Measurements from ENCODE around the gene ASB5.

ASB5 gene

DNA sequence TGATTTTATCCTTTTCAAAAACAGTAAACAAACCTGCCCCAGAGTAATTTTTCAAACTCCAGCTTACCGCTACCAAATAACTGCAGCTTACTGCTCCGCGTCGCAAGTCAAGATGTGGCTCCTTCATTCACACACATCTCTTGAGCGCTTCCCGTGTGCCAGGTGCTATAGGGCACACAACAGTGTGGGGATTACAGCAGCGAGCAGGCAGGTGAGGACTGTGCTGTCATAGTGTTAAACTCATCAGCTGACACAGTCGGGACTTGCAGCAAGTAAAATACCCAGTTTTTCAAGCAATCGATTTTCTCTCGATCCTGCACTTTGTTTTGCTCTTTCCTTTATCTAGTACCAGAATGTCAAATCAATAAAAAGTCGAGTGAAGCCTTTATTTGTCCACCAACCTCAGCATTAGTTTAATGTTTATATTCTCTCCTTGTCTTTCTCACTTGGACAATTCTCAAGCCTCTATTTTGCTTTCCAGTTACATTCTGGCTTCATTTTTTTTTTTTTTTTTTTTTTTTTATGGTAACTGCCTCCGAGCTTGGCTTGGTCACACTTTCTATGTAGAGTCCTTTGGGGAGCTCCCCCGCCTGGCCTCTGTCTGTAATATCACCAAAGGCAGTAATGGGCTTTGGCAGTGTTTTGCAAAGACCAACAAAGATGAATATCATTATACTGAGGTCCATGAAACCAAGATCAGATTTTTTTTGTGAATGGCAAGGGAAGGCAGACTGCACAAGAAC lies 8.3 kb upstream of the ASB5 start:
- peak; percentile 56 for DNase-seq

DNA sequence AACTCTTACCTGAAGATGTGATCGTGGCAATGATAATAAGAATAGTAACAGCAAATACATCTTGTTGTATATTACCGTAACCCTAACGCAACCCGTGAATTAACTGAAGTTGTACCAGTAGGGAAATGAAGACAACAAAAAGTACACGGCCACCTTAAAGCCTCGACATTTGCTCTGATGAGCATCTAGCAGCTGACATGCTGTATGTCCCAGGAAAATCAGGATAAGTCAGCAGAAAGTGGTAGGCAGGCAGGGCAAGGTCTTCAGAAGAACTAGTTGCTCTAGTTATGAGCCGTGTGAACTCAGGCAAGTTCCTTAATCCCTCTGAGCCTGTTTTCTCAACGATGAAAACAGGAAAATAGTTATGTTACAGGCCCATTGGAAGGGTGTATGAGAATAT lies 7.7 kb upstream of the ASB5 start:
- DNase-seq: no peak

DNA sequence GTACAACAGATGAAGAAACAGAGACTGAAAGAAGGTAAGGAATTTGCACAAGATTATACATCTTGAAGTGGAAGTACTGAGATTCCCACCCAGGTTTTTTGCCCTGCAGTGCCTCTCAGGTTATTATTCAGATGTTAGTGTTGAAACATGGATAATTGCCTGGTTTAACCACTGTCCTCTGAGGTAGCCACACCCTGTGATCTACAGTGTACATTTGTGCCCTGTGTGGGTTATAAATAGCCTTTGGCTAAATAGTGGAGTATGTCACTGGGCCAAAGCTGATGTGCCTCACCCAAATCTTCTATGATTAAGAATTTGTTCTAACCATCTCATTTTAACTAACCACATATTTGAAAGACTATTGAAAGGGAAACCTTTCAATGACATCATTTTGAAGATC lies 5.4 kb upstream of the ASB5 start:
- no peak for DNase-seq

DNA sequence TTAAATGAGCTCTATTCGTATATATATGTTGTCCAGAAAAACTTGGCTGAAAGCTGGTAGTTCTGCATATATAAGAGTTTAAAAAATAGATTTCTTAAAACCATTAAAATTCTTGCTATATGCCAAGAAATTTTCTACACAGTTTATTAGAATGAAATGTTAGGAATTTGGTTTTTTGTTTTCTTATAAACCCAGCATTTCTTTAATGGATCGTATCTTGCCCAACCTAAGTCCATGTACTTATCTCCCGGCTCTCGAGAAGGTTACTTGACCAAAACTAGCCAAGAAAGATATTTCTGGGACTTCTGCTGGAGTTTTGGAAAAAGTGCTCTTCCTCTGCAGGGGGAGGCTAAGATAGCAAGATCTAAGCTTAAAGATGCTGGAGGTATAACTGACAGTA lies 4.7 kb upstream of the ASB5 start:
- no peak for DNase-seq

DNA sequence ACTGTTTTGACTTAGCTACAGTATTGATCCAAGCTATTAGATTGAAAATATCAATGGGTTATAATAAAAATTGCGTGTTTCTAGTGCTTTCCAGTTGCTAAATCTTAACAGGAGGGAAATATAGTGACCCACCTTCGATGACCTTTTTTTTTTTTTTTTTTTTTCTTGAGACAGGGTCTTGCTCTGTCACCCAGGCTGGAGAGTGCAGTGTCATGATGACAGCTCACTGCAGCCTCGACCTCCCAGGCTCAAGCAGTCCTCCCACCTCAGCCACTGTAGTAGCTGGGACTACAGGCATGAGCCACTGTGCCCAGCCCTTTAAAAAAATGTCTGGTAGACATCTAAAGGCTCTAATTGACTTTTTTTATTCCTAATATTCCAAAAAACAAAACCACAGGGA lies 3.8 kb upstream of the ASB5 start:
- no peak for DNase-seq

DNA sequence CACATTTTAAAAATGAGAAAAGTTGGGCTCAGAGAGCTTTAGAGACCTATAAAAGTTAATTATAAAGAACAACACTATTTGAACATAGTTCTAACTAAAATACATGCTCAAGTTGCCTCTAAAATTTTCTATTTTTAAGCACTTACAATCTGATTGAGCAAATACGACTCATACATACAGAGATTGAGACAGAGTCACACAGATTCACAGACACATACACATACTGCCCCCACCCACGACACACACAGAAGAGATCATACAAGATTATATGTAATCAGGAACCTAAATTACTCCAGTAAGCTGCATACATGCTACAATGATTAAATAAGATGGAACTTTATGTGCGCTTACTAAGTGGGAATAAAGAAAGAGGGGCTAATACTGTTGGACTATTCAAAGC lies 2.7 kb upstream of the ASB5 start:
- no peak for DNase-seq

DNA sequence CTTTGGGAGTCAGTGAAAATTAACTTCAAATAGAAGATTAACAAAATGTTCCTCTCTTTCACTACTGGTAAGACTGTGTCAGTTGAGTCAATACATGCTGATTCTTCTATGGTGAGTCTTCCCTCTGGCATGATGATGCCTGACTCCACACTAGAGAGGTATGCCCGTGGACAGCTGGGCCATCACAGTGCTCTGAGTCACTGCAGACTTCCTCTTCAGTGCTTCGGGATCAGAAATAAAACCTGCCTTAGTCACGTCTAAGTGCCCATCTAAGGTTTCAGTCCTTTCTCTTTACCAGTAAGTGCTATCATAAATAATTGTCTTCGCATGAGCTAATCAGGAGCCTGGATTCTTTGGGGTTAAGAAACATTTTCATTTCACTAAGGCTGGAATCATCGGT lies 1.6 kb upstream of the ASB5 start:
- DNase-seq: no peak

DNA sequence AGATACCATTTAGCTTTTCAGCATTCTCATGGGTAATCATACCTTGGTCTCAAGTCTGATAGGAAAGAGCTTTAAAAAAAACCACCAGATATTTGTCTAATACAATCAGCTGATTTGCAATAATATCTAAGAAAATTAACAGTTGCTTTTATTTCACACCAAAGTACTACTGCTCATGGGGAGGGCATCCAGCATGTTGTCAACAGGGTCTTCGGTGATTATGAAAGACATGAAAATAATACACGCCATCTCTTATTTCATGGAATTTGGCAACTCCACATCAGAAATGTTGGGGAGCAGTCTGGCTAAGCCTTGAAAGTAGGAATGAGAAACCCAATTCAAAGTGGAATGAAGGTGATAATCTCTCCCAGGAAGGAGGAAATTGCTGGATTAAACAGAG lies 3.0 kb downstream of the ASB5 start:
- DNase-seq: no peak

DNA sequence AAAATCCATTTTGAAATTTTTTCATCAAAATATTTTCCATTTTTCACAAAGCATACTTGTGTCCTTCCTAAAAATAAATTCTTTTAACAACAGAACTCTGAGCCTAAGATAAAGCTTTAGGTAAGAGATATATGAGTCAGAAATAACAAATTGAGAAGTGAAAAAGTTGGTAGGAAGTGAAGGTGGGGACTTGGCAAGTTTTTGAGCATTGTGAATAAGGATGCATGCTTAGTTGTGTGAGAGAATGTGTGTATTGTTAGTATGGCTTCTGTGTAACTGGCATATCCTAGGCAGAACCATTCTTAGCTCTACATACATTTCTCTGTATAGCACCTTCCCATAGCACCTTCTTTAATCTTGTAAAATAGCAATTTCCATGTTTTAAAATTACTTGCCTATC lies 6.8 kb downstream of the ASB5 start:
- DNase-seq: no peak

DNA sequence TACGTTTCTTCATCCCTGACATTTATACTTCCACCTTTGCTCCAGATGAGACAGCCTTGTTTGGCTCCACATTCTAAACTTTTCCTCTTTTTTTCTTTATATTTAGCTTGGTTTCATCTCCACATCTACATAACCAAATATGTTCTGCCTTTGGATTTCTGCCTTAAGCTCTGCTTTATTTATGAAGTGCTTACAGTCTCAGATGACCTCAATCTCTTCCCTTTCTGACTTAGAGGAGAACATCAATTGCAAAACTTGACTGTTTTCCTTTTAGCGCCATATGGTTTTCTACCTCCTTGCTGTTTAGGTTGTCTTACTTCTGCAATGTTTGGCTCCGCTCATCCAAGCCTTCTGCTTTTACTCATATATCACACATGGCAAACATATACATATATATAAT lies 7.5 kb downstream of the ASB5 start:
- no peak for DNase-seq

DNA sequence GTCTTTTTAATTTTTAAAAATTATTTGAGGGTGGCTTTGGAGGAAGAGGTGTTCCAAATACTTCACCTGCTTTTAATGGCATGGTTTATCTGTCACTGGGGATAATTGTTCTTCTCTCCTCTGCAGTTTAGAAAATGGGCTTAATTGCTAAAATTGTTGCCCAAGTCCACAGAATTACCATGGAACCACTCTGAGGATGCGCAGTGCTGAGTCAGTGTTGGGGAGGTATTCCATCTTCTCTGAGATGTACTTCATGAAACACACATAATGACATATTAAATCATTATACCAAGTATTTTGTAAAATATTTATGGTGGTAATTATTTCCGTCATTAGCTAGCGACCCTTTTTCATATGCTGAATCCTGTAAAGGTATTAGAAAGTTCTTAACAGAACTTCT lies 8.0 kb downstream of the ASB5 start:
- no peak for DNase-seq

DNA sequence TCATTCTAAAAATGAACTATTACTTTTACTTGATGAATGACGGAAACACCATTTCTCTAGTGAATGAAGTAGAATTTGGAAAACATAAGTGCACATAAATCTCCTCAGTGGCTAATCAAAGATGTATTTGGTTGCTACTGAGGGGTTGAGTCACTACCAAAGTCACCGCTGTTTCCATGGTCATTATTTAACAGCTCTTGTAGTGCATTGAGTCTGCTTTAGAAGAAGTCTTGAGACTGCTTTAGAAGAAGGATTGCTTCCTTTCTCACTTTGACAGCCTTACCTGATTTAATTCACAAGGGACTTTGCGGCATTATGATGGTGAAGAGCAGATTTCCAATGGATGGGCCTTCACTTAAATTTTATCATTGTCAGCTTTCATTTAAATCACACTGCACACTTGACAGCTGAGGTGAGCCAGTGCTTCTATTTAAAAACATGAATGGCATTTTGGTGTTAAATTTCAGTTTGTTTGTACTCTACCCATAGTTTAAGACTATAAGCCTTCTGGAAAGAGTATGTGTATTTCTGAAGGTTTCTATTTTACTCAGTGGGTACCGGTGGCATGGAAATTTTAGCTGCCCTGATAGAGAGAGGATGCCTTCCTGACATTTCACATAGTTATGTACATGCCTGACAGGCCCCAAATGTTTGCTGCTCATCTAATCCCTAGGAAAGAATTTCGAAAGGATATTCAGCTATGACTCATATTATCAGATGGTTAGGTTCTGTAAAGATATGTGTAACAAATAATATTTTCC lies 9.5 kb downstream of the ASB5 start:
- DNase-seq: no peak

DNA sequence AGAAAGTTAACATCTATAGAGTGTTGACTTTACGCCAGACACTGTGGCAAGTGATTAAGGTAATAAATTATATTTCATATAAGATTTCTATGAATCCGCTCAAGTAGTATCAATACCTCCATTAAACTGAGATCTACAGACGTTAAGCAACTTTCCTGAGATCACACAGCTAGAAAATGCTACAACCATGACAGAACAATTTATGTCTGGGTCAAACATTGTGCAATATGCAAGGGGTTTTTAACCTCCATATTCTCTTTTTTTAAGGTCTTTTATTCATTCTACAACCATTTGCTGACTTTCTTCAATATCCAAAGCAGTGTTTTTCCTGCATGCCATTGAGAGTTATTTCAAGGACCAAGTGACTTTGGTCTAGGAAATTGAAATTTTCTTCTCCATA lies 10.9 kb downstream of the ASB5 start:
- DNase-seq: no peak

DNA sequence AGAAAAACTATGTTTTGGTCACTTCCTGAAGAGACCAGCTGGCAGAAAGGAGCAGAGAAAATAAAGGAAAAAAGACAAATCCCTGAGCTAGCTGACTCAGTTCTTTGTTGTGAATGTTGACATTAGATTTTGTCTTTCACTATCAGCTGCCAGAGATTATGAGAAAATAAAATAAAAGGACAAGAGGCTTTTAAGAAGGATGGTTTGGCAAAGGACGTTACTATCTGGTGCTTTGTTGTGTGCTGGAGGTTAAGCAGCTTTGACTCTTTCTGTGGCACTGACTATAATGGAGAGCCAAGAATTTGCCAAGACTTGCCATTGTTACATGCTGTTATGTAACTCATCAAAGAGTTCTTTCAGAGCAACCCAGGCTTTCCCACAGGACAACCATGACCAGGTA lies 12.1 kb downstream of the ASB5 start:
- DNase-seq: no peak

DNA sequence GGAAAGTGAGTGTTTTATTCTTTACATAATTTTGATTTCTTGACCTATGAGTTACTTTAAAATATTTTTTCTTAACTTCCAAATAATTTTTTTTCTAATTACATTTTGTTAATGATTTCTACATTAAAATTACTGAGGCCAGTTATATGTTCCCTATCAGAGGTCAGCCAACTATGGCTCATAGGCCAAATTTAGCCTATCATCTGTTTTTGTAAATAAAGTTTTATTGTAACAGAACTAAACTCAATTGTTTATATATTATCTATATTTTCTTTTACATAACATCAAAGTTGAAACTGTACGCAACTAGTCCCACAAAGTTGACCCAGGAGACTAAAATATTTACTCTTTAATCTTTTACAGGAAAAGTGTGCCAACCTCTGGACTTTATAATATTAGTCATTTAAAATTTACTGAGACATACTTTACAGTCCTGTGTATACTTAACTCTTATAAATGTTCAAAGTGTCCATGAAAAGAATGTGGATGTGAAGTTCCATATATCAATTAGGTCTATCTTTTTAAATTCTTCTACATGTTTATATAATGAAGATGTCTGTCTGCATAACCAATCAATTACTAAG lies 26.2 kb downstream of the ASB5 start:
- no peak for DNase-seq

DNA sequence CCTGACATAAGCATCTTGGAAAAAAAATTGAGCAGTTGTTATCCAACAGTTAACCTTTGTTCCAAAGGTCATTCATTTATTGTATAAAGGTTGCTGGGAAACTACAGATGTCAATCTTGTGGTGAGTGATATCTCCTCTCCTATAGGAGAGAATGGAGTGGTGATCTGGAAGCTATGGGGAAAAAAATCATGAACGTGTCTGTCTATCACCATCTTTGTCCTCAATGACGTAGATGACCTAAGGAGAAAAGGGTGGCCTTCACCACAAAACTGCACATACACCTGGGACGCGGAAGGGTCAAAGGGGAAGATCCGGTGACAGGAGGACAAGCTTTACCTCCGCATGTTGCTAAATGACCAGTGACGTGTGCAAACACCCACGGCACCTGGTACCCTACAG lies 27.3 kb downstream of the ASB5 start:
- DNase-seq: no peak

DNA sequence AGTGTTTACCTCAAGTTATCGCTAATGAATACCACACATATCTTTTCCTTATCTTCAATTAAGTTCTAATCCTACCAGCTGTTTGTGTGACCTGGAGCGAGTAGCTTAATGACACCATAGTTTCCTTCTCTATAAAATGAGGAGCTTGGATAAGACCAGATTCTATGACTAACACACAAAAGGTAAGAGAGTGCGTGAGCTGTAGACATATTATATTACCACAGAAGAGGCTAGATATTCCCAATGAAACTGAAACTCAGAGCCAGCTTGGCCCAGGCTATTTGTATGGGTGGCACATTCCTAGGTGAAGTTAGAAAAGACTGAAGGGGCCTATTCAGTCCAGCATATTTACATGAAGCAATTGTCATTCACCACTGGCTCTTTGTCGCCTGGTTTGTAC lies 30.2 kb downstream of the ASB5 start:
- no peak for DNase-seq

DNA sequence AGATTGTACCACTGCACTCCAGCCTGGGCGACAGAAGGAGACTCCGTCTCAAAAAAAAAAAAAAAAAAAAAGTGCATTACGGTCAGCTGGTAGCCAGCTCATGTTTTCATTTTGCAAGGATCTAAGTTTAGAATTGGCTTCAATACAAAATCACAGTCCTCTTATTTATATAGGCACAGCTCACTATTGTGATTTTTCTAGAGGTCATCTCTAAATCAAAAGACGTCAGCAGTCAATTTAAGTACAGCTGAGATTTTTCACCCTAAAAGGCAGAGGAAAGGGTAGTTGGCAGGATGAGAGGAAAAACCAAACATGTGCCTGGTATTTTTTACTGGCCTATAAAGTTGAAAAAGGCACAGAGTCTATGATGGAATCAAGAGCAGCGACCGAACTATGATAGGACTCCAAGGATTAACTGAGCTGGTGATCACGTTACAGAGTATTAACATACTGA lies 30.8 kb downstream of the ASB5 start:
- no peak for DNase-seq

DNA sequence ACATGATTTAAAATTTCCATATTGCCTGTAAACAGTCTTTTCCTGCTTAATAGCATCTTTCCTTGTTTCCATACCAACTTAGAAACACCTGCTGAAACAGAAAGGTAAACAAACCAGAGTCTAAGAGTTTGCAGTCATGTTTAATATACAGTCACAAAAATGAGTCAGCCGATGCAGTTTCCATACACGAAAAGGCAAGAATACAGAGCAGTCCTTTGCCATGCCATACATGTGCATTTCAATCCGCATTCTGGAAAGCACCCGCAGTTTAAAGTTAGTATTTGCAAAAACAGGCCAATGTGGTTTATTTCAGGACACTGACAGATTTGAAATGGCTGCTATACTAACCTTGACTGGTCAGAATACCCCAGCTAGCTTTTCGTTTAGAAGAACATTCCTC lies 32.1 kb downstream of the ASB5 start:
- DNase-seq: no peak

DNA sequence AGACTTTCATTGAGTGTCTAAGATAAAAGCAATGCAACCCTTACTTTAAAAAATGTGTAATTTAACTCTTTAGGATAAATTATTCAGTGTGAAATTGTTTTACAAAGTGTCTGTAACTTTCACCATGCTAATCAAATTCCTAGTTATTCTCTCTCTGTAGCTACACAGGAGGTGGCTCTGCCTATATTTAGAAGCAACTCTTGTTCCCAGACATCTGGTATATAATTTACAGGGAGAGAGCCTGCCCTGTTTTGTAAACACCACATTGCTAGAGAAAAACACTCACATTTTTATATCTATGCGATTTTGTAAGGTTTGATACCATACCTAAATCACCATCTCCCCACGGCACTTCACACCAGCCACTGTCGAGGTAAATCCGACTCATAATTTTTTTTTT lies 38.2 kb downstream of the ASB5 start:
- no peak for DNase-seq

DNA sequence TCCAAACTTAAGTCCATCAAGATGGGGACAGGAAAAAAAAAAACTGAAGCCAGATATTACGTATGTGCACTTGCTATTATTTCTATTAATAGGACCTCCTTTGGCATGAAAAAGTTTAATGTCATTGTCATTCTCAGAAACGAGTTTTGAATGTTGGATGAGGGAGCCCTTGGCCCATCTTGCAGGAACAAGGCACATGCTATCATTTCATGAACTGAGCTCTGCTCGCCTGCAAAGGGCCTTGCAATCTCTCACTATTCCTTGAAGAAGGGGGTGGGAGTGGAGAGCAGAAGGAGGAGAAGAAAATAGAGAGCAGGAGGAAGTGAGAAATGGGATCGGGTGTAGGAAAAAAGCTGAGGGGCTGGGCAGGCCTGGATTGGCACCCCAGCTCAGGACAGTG lies 39.4 kb downstream of the ASB5 start:
- DNase-seq: no peak

DNA sequence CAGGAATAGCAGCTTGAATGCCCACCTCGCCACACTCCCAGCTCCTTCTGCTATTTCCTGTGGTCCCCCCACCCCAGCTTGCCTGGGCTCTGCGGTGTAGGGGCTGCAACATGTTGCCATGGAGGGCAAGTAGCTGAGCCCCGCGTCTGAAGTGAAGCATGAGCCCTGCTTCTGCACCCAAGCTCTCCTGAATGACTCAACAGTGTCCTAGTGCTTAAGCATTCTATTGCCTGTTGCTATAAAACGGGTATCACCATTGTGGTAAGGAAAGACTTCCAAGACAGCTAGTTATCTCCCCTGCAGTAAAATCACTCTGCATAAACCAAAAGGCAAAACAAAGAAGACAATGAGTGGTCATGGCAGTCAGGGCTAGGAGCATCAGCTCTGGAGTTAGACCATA lies 42.3 kb downstream of the ASB5 start:
- DNase-seq: no peak

DNA sequence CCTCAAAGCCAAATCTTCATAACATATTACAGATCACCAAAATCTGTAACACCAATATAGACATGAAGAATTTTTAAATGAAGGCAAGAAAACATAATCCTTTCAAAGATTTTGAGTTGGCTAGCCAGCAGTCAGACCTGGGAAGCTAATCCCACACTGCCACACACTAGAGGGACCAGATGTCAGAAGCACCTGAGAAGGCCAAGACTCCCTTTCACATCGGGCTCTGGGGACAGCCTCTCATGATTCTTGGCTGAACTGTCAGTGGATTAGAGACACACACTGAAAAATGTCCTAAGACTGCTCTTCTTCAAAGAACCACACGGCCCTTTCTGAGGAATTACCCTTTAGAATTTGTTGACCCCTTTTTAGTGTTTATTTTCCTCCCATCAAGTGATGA lies 45.5 kb downstream of the ASB5 start:
- DNase-seq: no peak

DNA sequence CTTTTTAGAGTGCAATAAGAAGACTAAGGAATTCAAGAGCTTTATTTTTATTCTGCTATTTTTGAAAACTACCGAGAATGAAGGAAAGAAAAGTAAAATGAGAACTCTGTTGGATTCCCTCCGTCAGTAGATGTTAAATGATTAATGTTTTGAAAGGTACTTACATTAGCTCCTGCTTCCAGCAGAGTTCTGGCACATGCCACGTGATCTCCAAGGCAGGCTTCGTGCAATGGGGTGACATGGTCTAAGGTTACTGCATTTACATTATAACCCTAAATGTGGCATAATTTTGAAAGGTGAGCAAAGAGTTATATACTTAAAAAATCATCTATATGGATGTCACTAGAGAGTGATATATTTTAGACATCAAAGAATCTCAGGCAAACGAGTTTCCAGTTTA lies 46.9 kb downstream of the ASB5 start:
- no peak for DNase-seq

DNA sequence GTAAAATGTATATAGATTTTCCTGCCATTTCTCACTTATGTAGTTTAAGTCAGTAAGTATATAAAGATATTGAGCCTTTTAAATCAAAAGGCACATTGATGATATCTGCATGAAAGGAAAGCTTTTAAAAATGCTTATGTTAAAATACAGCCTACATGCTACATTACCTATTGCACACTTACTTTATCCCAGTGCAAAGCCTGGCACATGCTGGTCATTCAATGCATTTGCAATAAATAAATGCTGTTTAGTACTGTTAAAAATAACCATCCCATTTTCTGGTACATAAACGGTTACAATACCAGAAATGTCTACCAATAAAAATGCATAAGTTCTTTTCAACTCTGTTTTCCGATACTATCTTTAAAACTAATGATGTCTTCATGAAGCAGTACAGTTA lies 51.5 kb downstream of the ASB5 start:
- no peak for DNase-seq

Data from NCI-H345 (cell line).